ENCODE data around the gene CEACAM7.

GRCh38 chr19:41708481-41708880 lies 20.4 kb upstream of the CEACAM7 start, which contains the start of gene CEACAM5:
- TF ChIP-seq YY1 (IDR thresholded peaks at IDR 0.05; ENCODE audit: insufficient read depth, insufficient read length) (no peak), SUZ12 (IDR thresholded peaks at IDR 0.05; ENCODE audit: extremely low read depth, insufficient read depth, insufficient read length) (no peak)
